GM19099 (cell line): ENCODE data around the gene GRXCR1.

Experiments used
- POLR2A ChIP-seq: IDR thresholded peaks from 3 replicates; pipeline ENCODE4 v1.6.1; 2011; ENCODE audit warnings: low read depth; ENCODE audit not compliant: insufficient read length; ENCODE audit errors: extremely low read depth

GRXCR1 gene

GRCh38 chr4:42892413-42892812 is at the start of gene GRXCR1:
GRXCR1 (plus strand) TSS chr4:42892713; CDS start chr4:42893267, 554 bp downstream.
- TF ChIP-seq POLR2A = no peak

GRCh38 chr4:42843694-42844093 is 48.8 kb upstream of the GRXCR1 start:
- no peak for TF ChIP-seq POLR2A

DNA sequence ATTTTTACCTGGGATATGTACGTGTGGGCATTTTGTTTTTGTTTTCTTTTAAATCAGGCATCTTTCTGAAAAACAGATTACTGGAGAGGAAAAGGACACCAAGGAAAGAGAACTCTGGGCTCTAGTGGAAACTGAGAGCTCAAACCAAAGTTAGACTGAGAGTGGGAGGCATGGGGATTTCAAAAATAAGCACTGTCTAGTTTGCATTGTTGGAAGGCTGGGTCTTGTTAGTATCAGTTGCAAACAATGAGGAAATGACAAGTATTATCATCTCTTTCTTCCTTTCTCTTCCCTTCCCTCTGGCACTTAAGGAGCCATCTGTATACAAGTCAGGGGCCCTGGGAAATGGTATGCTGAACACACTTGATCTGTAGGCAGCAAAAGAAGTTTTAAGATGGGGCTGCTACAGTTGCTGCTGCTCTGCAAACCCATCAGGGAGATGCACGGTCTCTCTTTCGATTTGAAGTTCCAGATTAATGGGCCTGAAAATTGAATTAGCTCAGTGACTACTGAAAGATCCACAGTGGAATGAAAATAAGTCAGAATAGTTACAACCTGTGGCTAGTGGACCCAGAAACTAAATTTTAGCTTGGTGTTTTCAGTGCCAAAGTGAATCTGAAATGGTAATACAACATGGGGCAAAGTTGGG is 48.0 kb upstream of the GRXCR1 start:
- TF ChIP-seq POLR2A = no peak

DNA sequence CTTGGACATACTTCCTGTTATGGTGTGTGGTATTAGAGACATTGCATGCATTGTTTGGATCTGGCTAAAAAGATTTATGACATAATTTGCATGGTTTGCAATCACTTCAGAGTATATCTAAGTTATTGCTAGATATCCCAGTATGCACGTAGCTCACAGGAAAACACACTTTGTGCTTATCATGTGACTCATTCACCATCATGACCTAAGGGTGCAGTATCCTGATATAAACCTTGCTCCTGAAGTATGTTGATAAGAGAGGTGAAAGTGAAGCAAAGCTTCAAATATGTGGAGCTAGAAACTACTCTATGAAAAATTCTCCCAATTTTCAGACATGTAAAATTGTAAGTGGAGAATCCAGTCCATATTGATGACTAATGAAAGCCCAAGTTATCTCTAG is 46.9 kb upstream of the GRXCR1 start:
- no peak for TF ChIP-seq POLR2A

GRCh38 chr4:42855779-42856178 is 36.7 kb upstream of the GRXCR1 start:
- TF ChIP-seq POLR2A = no peak

GRCh38 chr4:42865572-42866189 is 26.8 kb upstream of the GRXCR1 start:
- TF ChIP-seq POLR2A = no peak

DNA sequence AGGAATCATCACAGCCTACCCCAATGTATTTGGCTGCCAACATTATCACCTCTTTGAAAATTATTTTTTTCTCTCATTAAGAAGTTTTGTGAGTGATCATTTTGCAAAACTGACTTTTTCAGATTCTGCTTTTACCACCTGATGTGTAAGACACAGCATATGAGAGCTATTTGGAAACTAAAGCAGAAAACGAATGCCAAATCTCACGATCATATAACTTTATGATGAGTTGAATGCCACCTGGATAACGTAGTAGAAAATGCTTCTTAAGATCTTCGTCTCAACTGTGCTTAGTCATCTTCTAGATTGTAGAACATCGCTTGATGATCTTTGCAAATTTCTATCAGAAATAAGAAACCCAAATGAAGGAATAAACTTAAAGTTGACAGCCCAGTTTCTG is 21.3 kb upstream of the GRXCR1 start:
- TF ChIP-seq POLR2A = no peak

- no peak for TF ChIP-seq POLR2A
Observed at GRCh38 chr4:42871671-42872290, 20.7 kb upstream of the GRXCR1 start.

DNA sequence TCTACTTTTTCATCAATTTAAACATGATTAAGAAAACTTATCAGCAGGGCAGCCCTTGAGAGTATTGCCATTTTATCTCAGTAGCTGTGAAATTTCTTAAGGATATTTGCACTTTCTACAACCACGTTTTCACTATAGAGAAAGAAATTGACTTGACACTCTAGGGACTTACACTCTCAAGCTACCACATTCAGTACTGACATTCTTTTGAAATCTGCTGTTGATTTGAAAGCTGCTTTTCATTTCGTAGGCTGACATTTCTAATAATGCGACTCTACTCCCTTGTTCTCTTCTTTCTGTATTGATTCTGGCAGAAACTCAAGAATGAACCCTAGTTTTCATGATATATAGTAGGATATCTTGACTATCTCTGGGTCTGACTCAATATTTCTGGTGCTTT is 13.7 kb upstream of the GRXCR1 start:
- no peak for TF ChIP-seq POLR2A

DNA sequence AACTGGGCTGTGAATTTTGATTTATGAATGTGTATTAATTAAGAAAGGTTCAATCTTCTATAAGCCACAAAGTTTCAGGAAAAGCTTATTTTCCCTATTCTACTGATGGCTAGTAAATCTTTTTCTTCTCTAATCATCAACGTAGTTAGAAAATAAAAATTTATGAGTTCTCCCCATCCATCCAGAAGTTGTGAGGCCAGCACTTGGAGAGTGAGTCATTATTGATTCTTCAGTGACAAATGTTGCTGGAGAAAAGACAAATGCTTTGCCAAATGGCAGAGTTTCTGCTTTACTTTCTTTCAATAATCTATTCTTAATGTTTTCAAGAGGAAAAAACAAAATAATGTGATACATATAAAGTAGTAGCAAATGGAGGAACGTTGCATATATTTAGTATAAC is 11.3 kb upstream of the GRXCR1 start:
- no peak for TF ChIP-seq POLR2A

DNA sequence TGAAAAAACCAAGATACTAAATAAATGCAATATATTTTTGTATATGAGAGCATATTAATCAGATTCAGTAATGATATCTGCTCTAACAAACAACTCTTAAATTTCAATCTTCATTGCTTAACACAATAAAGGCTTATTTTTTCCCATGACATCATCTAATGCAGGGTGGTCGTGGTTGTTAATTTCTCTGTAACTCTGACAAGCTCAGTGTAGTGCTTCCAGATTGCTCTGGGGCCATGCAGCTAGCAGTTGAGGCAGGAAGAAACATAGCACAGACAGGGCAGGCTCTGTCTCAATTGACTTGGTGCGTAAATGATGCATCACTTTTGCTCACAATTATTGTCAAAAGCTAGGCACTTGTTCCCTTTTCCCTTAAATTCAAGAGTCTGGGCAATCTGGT is 869 bp upstream of the GRXCR1 start:
- no peak for TF ChIP-seq POLR2A

- TF ChIP-seq POLR2A = no peak
Observed at GRCh38 chr4:42895452-42895851, 2.9 kb downstream of the GRXCR1 start.

DNA sequence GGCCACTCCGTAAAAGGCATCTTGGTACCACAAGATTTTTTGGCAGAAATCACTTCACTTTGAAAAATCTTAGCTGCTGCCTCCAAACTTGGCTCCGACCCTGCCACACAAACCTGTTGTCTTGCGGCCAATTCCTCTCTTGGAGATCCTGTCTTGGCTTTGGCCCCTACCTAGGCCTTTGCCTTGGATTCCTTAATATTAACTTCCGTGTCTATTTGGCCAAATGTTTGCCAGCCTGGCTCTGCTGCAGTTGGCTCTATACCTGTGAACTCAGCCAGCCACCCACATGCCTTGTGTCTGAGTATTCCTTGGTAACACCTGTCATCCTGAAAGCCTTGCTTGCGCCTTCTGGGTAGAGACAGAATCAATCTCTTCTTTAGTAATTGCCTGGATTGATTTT is 12.5 kb downstream of the GRXCR1 start:
- no peak for TF ChIP-seq POLR2A

DNA sequence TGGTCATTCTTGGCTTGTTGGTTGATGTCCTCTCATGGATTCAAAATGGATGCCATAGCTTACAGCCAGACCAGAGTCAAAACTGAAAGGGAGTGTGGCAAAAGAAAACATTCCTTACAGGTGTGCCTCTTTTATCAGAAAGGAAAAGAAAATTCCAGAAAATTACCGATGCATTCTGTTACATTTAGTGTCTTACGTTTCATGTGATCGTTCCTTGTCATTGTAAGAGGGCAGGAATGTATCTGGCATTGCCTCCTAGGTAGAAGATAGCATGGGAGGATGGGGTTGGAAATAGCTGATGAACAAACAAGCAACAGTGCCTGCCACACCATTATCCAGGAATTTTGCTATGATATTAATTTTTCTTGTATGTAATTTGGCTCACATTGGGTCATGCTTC is 13.1 kb downstream of the GRXCR1 start:
- TF ChIP-seq POLR2A = no peak

DNA sequence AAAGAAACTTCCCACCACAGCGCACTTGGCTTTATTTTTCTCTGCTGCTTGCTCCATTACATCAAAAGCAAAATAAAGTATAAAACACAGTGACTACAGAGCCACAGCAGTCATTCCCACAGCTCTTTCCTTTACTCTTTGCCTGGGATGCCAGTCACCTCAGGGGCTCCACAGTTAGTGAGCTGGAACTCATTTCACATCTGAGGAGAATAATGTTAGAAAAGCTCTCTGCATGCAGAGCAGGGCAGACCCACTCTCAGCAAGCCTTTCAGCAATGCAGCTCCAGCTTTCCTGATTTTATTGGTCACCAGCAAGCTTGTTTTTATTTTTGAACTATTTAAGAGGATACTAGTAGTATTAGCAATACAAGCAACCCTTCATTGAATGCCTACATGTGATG is 13.8 kb downstream of the GRXCR1 start:
- TF ChIP-seq POLR2A = no peak
